ES-I3 (cell line): ENCODE measurements around the gene KRABD2.
"Not testable (repeated sequence)": the region's sequence is repeated elsewhere in the genome, so short reads cannot be mapped to it uniquely, and the experiment has no call there.

Source experiments
- H3K36me3 ChIP-seq: 2 replicates; pipeline ENCODE4 v1.6.1; 2013; ENCODE audit warnings: mild to moderate bottlenecking, low read length, control low read depth, moderate library complexity; ENCODE audit not compliant: insufficient read depth
- H3K4me1 ChIP-seq: 2 replicates; pipeline ENCODE4 v1.6.1; 2013; ENCODE audit warnings: mild to moderate bottlenecking, control low read depth, low read length; ENCODE audit not compliant: insufficient read depth
- H3K9ac ChIP-seq: 2 replicates; pipeline ENCODE4 v1.6.1; 2013; ENCODE audit warnings: low read depth, mild to moderate bottlenecking, low read length, moderate library complexity
- H3K9me3 ChIP-seq: 2 replicates; pipeline ENCODE4 v1.6.1; 2013; ENCODE audit warnings: mild to moderate bottlenecking, low read length, moderate library complexity; ENCODE audit not compliant: control insufficient read depth, insufficient read depth

KRABD2 gene

GRCh38 chr17:8383143-8383822 is 6.8 kb upstream of the KRABD2 start, which contains the start of gene RPL26:
Gene RPL26 (minus strand): TSS chr17:8383193. CDS start chr17:8382310, 883 bp downstream.
- Histone ChIP-seq H3K4me1 (peaks cover 24% of the 10 kb centered on the region), H3K36me3 (peaks cover 35% of the 10 kb centered on the region), H3K9me3 (no peaks in the 10 kb centered on the region), H3K9ac (peak within 1 kb of the TSS; percentile 98)

GRCh38 chr17:8382880-8383142 is 6.3 kb upstream of the KRABD2 start:
- H3K9me3 ChIP-seq = no peaks in the 10 kb centered on the region
- peak overlapping the region; percentile 98 for H3K9ac ChIP-seq
- H3K36me3 ChIP-seq = peaks cover 35% of the 10 kb centered on the region
- peaks cover 24% of the 10 kb centered on the region for H3K4me1 ChIP-seq

- H3K4me1 ChIP-seq = peaks cover 24% of the 10 kb centered on the region
- peaks cover 40% of the 10 kb centered on the region for H3K36me3 ChIP-seq
- peak overlapping the region; percentile 98 for H3K9ac ChIP-seq
- no peaks in the 10 kb centered on the region; the same call in 1 of the 2 replicates for H3K9me3 ChIP-seq
Observed at GRCh38 chr17:8382052-8382879, 5.8 kb upstream of the KRABD2 start.

- no peak overlapping the region for H3K9ac ChIP-seq
- H3K4me1 ChIP-seq = peaks cover 19% of the 10 kb centered on the region
- H3K9me3 ChIP-seq = no peaks in the 10 kb centered on the region; the same call in 1 of the 2 replicates
- peaks cover 41% of the 10 kb centered on the region for H3K36me3 ChIP-seq
Observed at GRCh38 chr17:8380049-8380448, 3.5 kb upstream of the KRABD2 start.

- Histone ChIP-seq H3K36me3 (peaks cover 41% of the 10 kb centered on the region), H3K4me1 (peaks cover 12% of the 10 kb centered on the region)
- not testable (repeated sequence) for H3K9ac ChIP-seq, H3K9me3 ChIP-seq
Observed at GRCh38 chr17:8378117-8378516, 1.6 kb upstream of the KRABD2 start.

- no peak overlapping the region for H3K9ac ChIP-seq
- peaks cover 12% of the 10 kb centered on the region for H3K4me1 ChIP-seq
- peaks cover 41% of the 10 kb centered on the region for H3K36me3 ChIP-seq
- no peaks in the 10 kb centered on the region; the same call in 1 of the 2 replicates for H3K9me3 ChIP-seq
Observed at GRCh38 chr17:8377422-8377821, 918 bp upstream of the KRABD2 start.

- Histone ChIP-seq H3K36me3 (peaks cover 27% of the 10 kb centered on the region), H3K9me3 (no peaks in the 10 kb centered on the region; the same call in 1 of the 2 replicates), H3K4me1 (peaks cover 4% of the 10 kb centered on the region), H3K9ac (peak overlapping the region; percentile 85)
Observed at GRCh38 chr17:8375738-8376259, 705 bp downstream of the KRABD2 start.

- peaks cover 20% of the 10 kb centered on the region for H3K36me3 ChIP-seq
- H3K9ac ChIP-seq, H3K9me3 ChIP-seq, H3K4me1 ChIP-seq: not testable (repeated sequence)
Observed at GRCh38 chr17:8373856-8374255, 2.6 kb downstream of the KRABD2 start.

- Histone ChIP-seq H3K9ac (no peak overlapping the region), H3K36me3 (peaks cover 15% of the 10 kb centered on the region), H3K4me1 (no peaks in the 10 kb centered on the region; the same call in 1 of the 2 replicates), H3K9me3 (no peaks in the 10 kb centered on the region)
Observed at GRCh38 chr17:8372422-8372821, 4.1 kb downstream of the KRABD2 start.

- Histone ChIP-seq H3K4me1 (no peaks in the 10 kb centered on the region; the same call in 1 of the 2 replicates), H3K9ac (no peak overlapping the region), H3K36me3 (peaks cover 12% of the 10 kb centered on the region), H3K9me3 (no peaks in the 10 kb centered on the region)
Observed at GRCh38 chr17:8371786-8372185, 4.7 kb downstream of the KRABD2 start.

- Histone ChIP-seq H3K9me3 (no peaks in the 10 kb centered on the region), H3K36me3 (peaks cover 12% of the 10 kb centered on the region), H3K9ac (no peak overlapping the region), H3K4me1 (peaks cover 5% of the 10 kb centered on the region; the same call in 1 of the 2 replicates)
Observed at GRCh38 chr17:8369944-8370343, 6.6 kb downstream of the KRABD2 start.

GRCh38 chr17:8368193-8368592 is 8.3 kb downstream of the KRABD2 start:
- Histone ChIP-seq H3K9me3 (no peaks in the 10 kb centered on the region), H3K36me3 (peaks cover 12% of the 10 kb centered on the region), H3K9ac (no peak overlapping the region), H3K4me1 (peaks cover 5% of the 10 kb centered on the region; the same call in 1 of the 2 replicates)

GRCh38 chr17:8366231-8366630 is 10.3 kb downstream of the KRABD2 start:
- Histone ChIP-seq H3K4me1 (peaks cover 10% of the 10 kb centered on the region), H3K36me3 (peaks cover 12% of the 10 kb centered on the region; the same call in 1 of the 2 replicates), H3K9me3 (no peaks in the 10 kb centered on the region), H3K9ac (no peak overlapping the region)

- Histone ChIP-seq H3K4me1 (peaks cover 20% of the 10 kb centered on the region), H3K9ac (no peak overlapping the region), H3K36me3 (peaks cover 12% of the 10 kb centered on the region; the same call in 1 of the 2 replicates), H3K9me3 (no peaks in the 10 kb centered on the region)
Observed at GRCh38 chr17:8365143-8365542, 11.4 kb downstream of the KRABD2 start.
